ENCODE results near the gene NRARP.

The NRARP gene

GRCh38 chr9:137310189-137311052, 8.3 kb upstream of the NRARP start:
- peak; percentile 86 for DNase-seq (ENCODE audit: low spot score)

GRCh38 chr9:137309368-137310188, 7.5 kb upstream of the NRARP start:
- no peak for DNase-seq (ENCODE audit: low spot score)

GRCh38 chr9:137308057-137308619, 6.1 kb upstream of the NRARP start:
- DNase-seq (ENCODE audit: low spot score), result no peak

- no peak for DNase-seq (ENCODE audit: low spot score)
These were observed 5.4 kb upstream of the NRARP start for GRCh38 chr9:137307255-137308056.

GRCh38 chr9:137306850-137307254, 4.8 kb upstream of the NRARP start:
- DNase-seq (ENCODE audit: low spot score), result no peak

- no peak for DNase-seq (ENCODE audit: low spot score)
These were observed 4.2 kb upstream of the NRARP start for GRCh38 chr9:137306066-137306849.

- DNase-seq (ENCODE audit: low spot score), result no peak
These were observed 3.7 kb upstream of the NRARP start for GRCh38 chr9:137305798-137306065.

- DNase-seq (ENCODE audit: low spot score), result peak; percentile 70
These were observed 3.2 kb upstream of the NRARP start for GRCh38 chr9:137305060-137305797.

- no peak for DNase-seq (ENCODE audit: low spot score)
These were observed 2.5 kb upstream of the NRARP start for GRCh38 chr9:137304383-137305059.

- no peak for DNase-seq (ENCODE audit: low spot score)
These were observed 1.9 kb upstream of the NRARP start for GRCh38 chr9:137303893-137304382.

GRCh38 chr9:137303151-137303892, 1.3 kb upstream of the NRARP start:
- DNase-seq (ENCODE audit: low spot score), result no peak

- DNase-seq (ENCODE audit: low spot score), result peak; percentile 78
These were observed 529 bp upstream of the NRARP start for GRCh38 chr9:137302449-137303150.

- peak; percentile 69 for DNase-seq (ENCODE audit: low spot score)
These were observed 757 bp downstream of the NRARP start for GRCh38 chr9:137301081-137301947.

- DNase-seq (ENCODE audit: low spot score), result no peak
These were observed 1.4 kb downstream of the NRARP start for GRCh38 chr9:137300567-137301080.

GRCh38 chr9:137299938-137300337, 2.1 kb downstream of the NRARP start:
- no peak for DNase-seq (ENCODE audit: low spot score)

- DNase-seq (ENCODE audit: low spot score), result no peak
These were observed 2.9 kb downstream of the NRARP start for GRCh38 chr9:137299203-137299565.

Data from SW480 (cell line).